ENCODE data around the gene OR10G4. TPM values are rescaled to one million over a fixed set of nuclear protein-coding genes. Genes with fewer than 3 reads are reported as not detected.
"Not testable (repeated sequence)": the region's sequence is repeated elsewhere in the genome, so short reads cannot be mapped to it uniquely, and the experiment has no call there.

OR10G4 gene
- total RNA-seq, 1 donor from 2014 or later = not detected

- no peak overlapping the region for H3K4me3 Mint-ChIP-seq (ENCODE audit: unreplicated experiment)
- H3K36me3 Mint-ChIP-seq (ENCODE audit: low read depth, unreplicated experiment) = no peaks in the 10 kb centered on the region
- H3K27ac Mint-ChIP-seq (ENCODE audit: unreplicated experiment) = no peak overlapping the region
- no peak for TF ChIP-seq CTCF (IDR thresholded peaks at IDR 0.05; ENCODE audit: unreplicated experiment)
- no peaks in the 10 kb centered on the region for H3K4me1 Mint-ChIP-seq (ENCODE audit: unreplicated experiment)
- H3K27me3 Mint-ChIP-seq (ENCODE audit: unreplicated experiment) = peaks cover 3% of the 10 kb centered on the region
- no peaks in the 10 kb centered on the region for H3K9me3 Mint-ChIP-seq (ENCODE audit: unreplicated experiment)
- DNase-seq (ENCODE audit: low spot score) = no peak
Measured at GRCh38 chr11:123979311-123979710, 33.5 kb upstream of the OR10G4 start.

GRCh38 chr11:123995119-123995518, 17.7 kb upstream of the OR10G4 start, which contains the start of gene OR10G6:
Gene OR10G6 (minus strand): TSS chr11:123995161. CDS start chr11:123995161, 0 bp downstream.
- Mint-ChIP-seq H3K4me3 (ENCODE audit: unreplicated experiment) (no peak within 1 kb of the TSS), H3K9me3 (ENCODE audit: unreplicated experiment) (no peaks in the 10 kb centered on the region), H3K27ac (ENCODE audit: unreplicated experiment) (no peak within 1 kb of the TSS), H3K27me3 (ENCODE audit: unreplicated experiment) (no peaks in the 10 kb centered on the region), H3K4me1 (ENCODE audit: unreplicated experiment) (no peaks in the 10 kb centered on the region), H3K36me3 (ENCODE audit: low read depth, unreplicated experiment) (no peaks in the 10 kb centered on the region)
- no peak for TF ChIP-seq CTCF (IDR thresholded peaks at IDR 0.05; ENCODE audit: unreplicated experiment)
- DNase-seq (ENCODE audit: low spot score) = no peak

GRCh38 chr11:124015837-124016236, 3.0 kb downstream of the OR10G4 start:
- not testable (repeated sequence) for H3K4me1 Mint-ChIP-seq (ENCODE audit: unreplicated experiment); H3K4me3 Mint-ChIP-seq (ENCODE audit: unreplicated experiment); H3K27ac Mint-ChIP-seq (ENCODE audit: unreplicated experiment); H3K36me3 Mint-ChIP-seq (ENCODE audit: low read depth, unreplicated experiment); H3K9me3 Mint-ChIP-seq (ENCODE audit: unreplicated experiment); H3K27me3 Mint-ChIP-seq (ENCODE audit: unreplicated experiment); DNase-seq (ENCODE audit: low spot score)

GRCh38 chr11:124026498-124026897, 13.7 kb downstream of the OR10G4 start, which contains the start of gene OR10G8:
Gene OR10G8 (plus strand): TSS chr11:124026798. CDS start chr11:124029623, 2,825 bp downstream.
- Mint-ChIP-seq H3K4me1 (ENCODE audit: unreplicated experiment) (peaks cover 3% of the 10 kb centered on the region), H3K4me3 (ENCODE audit: unreplicated experiment) (no peak within 1 kb of the TSS), H3K27me3 (ENCODE audit: unreplicated experiment) (no peaks in the 10 kb centered on the region), H3K27ac (ENCODE audit: unreplicated experiment) (no peak within 1 kb of the TSS), H3K9me3 (ENCODE audit: unreplicated experiment) (no peaks in the 10 kb centered on the region), H3K36me3 (ENCODE audit: low read depth, unreplicated experiment) (no peaks in the 10 kb centered on the region)
- no peak for TF ChIP-seq CTCF (IDR thresholded peaks at IDR 0.05; ENCODE audit: unreplicated experiment)
- DNase-seq (ENCODE audit: low spot score) = no peak

- H3K4me3 Mint-ChIP-seq (ENCODE audit: unreplicated experiment) = no peak overlapping the region
- H3K27ac Mint-ChIP-seq (ENCODE audit: unreplicated experiment) = no peak overlapping the region
Measured at GRCh38 chr11:124036666-124037065, 23.9 kb downstream of the OR10G4 start.

More at GRCh38 chr11:124036666-124037065, 23.9 kb downstream of the OR10G4 start:
- no peaks in the 10 kb centered on the region for H3K9me3 Mint-ChIP-seq (ENCODE audit: unreplicated experiment)
- H3K27me3 Mint-ChIP-seq (ENCODE audit: unreplicated experiment) = no peaks in the 10 kb centered on the region
- no peak for DNase-seq (ENCODE audit: low spot score)
- no peaks in the 10 kb centered on the region for H3K36me3 Mint-ChIP-seq (ENCODE audit: low read depth, unreplicated experiment)
- no peak for TF ChIP-seq CTCF (IDR thresholded peaks at IDR 0.05; ENCODE audit: unreplicated experiment)
- H3K4me1 Mint-ChIP-seq (ENCODE audit: unreplicated experiment) = peaks cover 9% of the 10 kb centered on the region
